Calu3 (cell line): ENCODE measurements around the gene LTA4H. TPM values are rescaled to one million over a fixed set of nuclear protein-coding genes. Genes with fewer than 3 reads are reported as not detected.

Experiments
- BruUV-seq: library from RNA; stranded (reverse); fragments of 400-500 nt; replicated peaks from 2 replicates; lab custom pipeline; 2021; lab: Mats Ljungman, UMichigan
- CTCF ChIA-PET: fragments of 300-600 bp; sonication (Branson Sonifier 250); formaldehyde crosslinking; loops from one replicate; lab custom pipeline; 2022; ENCODE audit warnings: antibody characterized with exemption; lab: Charles Lee
- DNase-seq: peaks from one replicate; pipeline ENCODE4 v3.0.0; 2022
- H3K27ac Mint-ChIP-seq: one replicate; pipeline ENCODE4 v1.8.0; 2022; ENCODE audit warnings: mixed read lengths; ENCODE audit not compliant: unreplicated experiment
- H3K27me3 Mint-ChIP-seq: one replicate; pipeline ENCODE4 v1.8.0; 2022; ENCODE audit warnings: mixed read lengths; ENCODE audit not compliant: unreplicated experiment
- H3K36me3 Mint-ChIP-seq: one replicate; pipeline ENCODE4 v1.8.0; 2022; ENCODE audit warnings: mild to moderate bottlenecking, moderate library complexity, mixed read lengths; ENCODE audit not compliant: insufficient read depth, unreplicated experiment
- H3K4me1 Mint-ChIP-seq: one replicate; pipeline ENCODE4 v1.8.0; 2022; ENCODE audit warnings: mild to moderate bottlenecking, low read depth, mixed read lengths; ENCODE audit not compliant: unreplicated experiment
- H3K4me3 Mint-ChIP-seq: one replicate; pipeline ENCODE4 v1.8.0; 2022; ENCODE audit warnings: mild to moderate bottlenecking, low read depth, moderate library complexity, mixed read lengths; ENCODE audit not compliant: unreplicated experiment
- H3K9me3 Mint-ChIP-seq: one replicate; pipeline ENCODE4 v1.8.0; 2022; ENCODE audit warnings: low read depth, mixed read lengths; ENCODE audit not compliant: unreplicated experiment
- CTCF ChIP-seq: fragments of 200-600 bp; IDR thresholded peaks from one replicate; pipeline ENCODE4 v1.8.0; 2022; ENCODE audit warnings: antibody characterized with exemption; ENCODE audit not compliant: unreplicated experiment
- intact Hi-C: fragments of 100-400 bp; cut with micrococcal nuclease; formaldehyde crosslinking; loops from one replicate; pipeline ENCODE4 v1.10.0; 2022; ENCODE audit not compliant: unreplicated experiment
- total RNA-seq: library from RNA; stranded (reverse); gene quantifications from 2 replicates; pipeline ENCODE4 v1.2.3, GENCODE V29; 2022

The LTA4H gene
- total RNA-seq, 1 experiment from 2014 or later, result 105 TPM

GRCh38 chr12:95995238-95996031, 40.0 kb downstream of the LTA4H start:
- BruUV-seq, result no TSS peak
- Mint-ChIP-seq H3K27ac (no peak overlapping the region), H3K27me3 (peaks cover 18% of the 10 kb centered on the region), H3K9me3 (no peaks in the 10 kb centered on the region), H3K4me3 (no peak overlapping the region), H3K4me1 (peaks cover 33% of the 10 kb centered on the region), H3K36me3 (no peaks in the 10 kb centered on the region)
- no peak for TF ChIP-seq CTCF
- DNase-seq, result no peak
- intact Hi-C loops, result loop anchor here (5.0 kb wide), 2 partner anchors 33 to 173 kb away; no protein-coding TSS in a partner anchor
- CTCF ChIA-PET, result interaction anchor here (0.6 kb wide), 1 partner anchor 50 kb away, joined by 3 read pairs; no protein-coding TSS in a partner anchor

- Mint-ChIP-seq H3K4me1 (peaks cover 33% of the 10 kb centered on the region), H3K27me3 (peaks cover 24% of the 10 kb centered on the region), H3K27ac (no peak overlapping the region), H3K36me3 (no peaks in the 10 kb centered on the region), H3K9me3 (no peaks in the 10 kb centered on the region), H3K4me3 (no peak overlapping the region)
- CTCF ChIA-PET, result no interaction called here
- BruUV-seq, result no TSS peak
- no peak for TF ChIP-seq CTCF
- DNase-seq, result no peak
- intact Hi-C loops, result no loop called here
Measured at GRCh38 chr12:95994476-95994875, 40.9 kb downstream of the LTA4H start.

- no peak overlapping the region for H3K4me3 Mint-ChIP-seq
- H3K36me3 Mint-ChIP-seq, result no peaks in the 10 kb centered on the region
- DNase-seq, result no peak
- intact Hi-C loops, result no loop called here
- peaks cover 31% of the 10 kb centered on the region for H3K4me1 Mint-ChIP-seq
- H3K27me3 Mint-ChIP-seq, result peaks cover 24% of the 10 kb centered on the region
- no peaks in the 10 kb centered on the region for H3K9me3 Mint-ChIP-seq
- no peak overlapping the region for H3K27ac Mint-ChIP-seq
- TF ChIP-seq CTCF, result no peak
- CTCF ChIA-PET, result no interaction called here
- BruUV-seq, result no TSS peak
Measured at GRCh38 chr12:95993907-95994306, 41.5 kb downstream of the LTA4H start.

- Mint-ChIP-seq H3K27ac (no peak overlapping the region), H3K4me1 (no peaks in the 10 kb centered on the region), H3K27me3 (peaks cover 24% of the 10 kb centered on the region), H3K4me3 (no peak overlapping the region), H3K36me3 (no peaks in the 10 kb centered on the region), H3K9me3 (no peaks in the 10 kb centered on the region)
- no TSS peak for BruUV-seq
- CTCF ChIA-PET, result interaction anchor here (0.6 kb wide), 1 partner anchor 1033 kb away, joined by 3 read pairs; no protein-coding TSS in a partner anchor
- no peak for DNase-seq
- intact Hi-C loops, result no loop called here
- TF ChIP-seq CTCF, result no peak
Measured at GRCh38 chr12:95990136-95990535, 45.3 kb downstream of the LTA4H start.
